Endothelial cell of umbilical vein (primary cell): ENCODE data around the gene C10orf67. TPM values are rescaled to one million over a fixed set of nuclear protein-coding genes. Genes with fewer than 3 reads are reported as not detected.

Source experiments
- BruUV-seq: library from RNA; stranded (reverse); fragments of 400-500 nt; replicated peaks from 2 replicates; lab custom pipeline; 2021; lab: Mats Ljungman, UMichigan
- CTCF ChIA-PET: fragments of 300-600, 350-600 bp; sonication (Branson Sonifier 250); formaldehyde crosslinking; loops from one replicate; lab custom pipeline; 2021; ENCODE audit warnings: antibody characterized with exemption, inconsistent platforms; lab: Charles Lee
- POLR2A ChIA-PET: fragments of 300-600, 350-600 bp; sonication (Branson Sonifier 250); formaldehyde crosslinking; loops from one replicate; lab custom pipeline; 2021; ENCODE audit warnings: antibody characterized with exemption, inconsistent platforms; lab: Charles Lee
- DNase-seq: peaks from one replicate; pipeline ENCODE4 v3.0.0-alpha.2; 2011; ENCODE audit warnings: low read depth, low spot score
- FAIRE-seq: peaks from 2 replicates; lab custom pipeline; 2011; peaks lifted over from hg19 to GRCh38; lab: Jason Lieb, UNC
- H2AFZ ChIP-seq: 2 replicates; pipeline ENCODE4 v1.6.0; 2012; ENCODE audit warnings: low read depth, low read length, control low read depth, inconsistent platforms
- H3K27ac ChIP-seq: 2 replicates; pipeline ENCODE4 v1.5.1; 2011; ENCODE audit warnings: low read depth, mild to moderate bottlenecking, control low read depth, low read length, moderate library complexity; ENCODE audit not compliant: insufficient read depth
- H3K27me3 ChIP-seq, 2 experiments: 2 replicates each; pipeline versions ENCODE4 v1.6.0 to v1.6.1; 2011; ENCODE audit warnings: low read length in 2 of 2, mixed read lengths in 1 of 2; ENCODE audit not compliant: control insufficient read depth in 2 of 2, insufficient read depth in 2 of 2
- H3K36me3 ChIP-seq, 2 experiments: 2 replicates in 1 of 2; 3 replicates in 1 of 2; pipeline ENCODE4 v1.5.1; 2011; ENCODE audit warnings: low read length in 2 of 2, mild to moderate bottlenecking in 1 of 2, moderate library complexity in 1 of 2; ENCODE audit not compliant: control insufficient read depth in 2 of 2, insufficient read depth in 2 of 2; ENCODE audit errors: extremely low read depth in 1 of 2
- H3K4me1 ChIP-seq: 3 replicates; pipeline ENCODE4 v1.5.1; 2011; ENCODE audit warnings: mild to moderate bottlenecking, low read length; ENCODE audit not compliant: control insufficient read depth, insufficient read depth; ENCODE audit errors: extremely low read depth
- H3K4me2 ChIP-seq: 2 replicates; pipeline ENCODE4 v1.6.1; 2011; ENCODE audit warnings: low read length, control low read depth, mixed read lengths; ENCODE audit not compliant: insufficient read depth
- H3K4me3 ChIP-seq, 3 experiments: fragments of 200-600 bp in 1 of 3; sonication (generic), shearing (Covaris generic) in 1 of 3; replicated peaks in 1 of 3; 2 replicates each; pipeline ENCODE4 v1.5.1; 2011 to 2016; ENCODE audit warnings: control low read depth in 3 of 3, low read length in 3 of 3, mild to moderate bottlenecking in 2 of 3, inconsistent platforms in 1 of 3, low read depth in 1 of 3, moderate library complexity in 1 of 3; ENCODE audit not compliant: insufficient read depth in 1 of 3
- H3K79me2 ChIP-seq: 2 replicates; pipeline ENCODE4 v1.6.0; 2012; ENCODE audit warnings: low read length, inconsistent platforms; ENCODE audit not compliant: control insufficient read depth, insufficient read depth
- H3K9ac ChIP-seq: replicated peaks from 2 replicates; pipeline ENCODE3; 2011; ENCODE audit warnings: low read length, control low read depth; ENCODE audit not compliant: insufficient read depth; ENCODE audit errors: extremely low read depth
- H3K9me1 ChIP-seq: replicated peaks from 3 replicates; pipeline ENCODE4 v1.6.0; 2011; ENCODE audit warnings: mild to moderate bottlenecking, low read length; ENCODE audit not compliant: control insufficient read depth, insufficient read depth; ENCODE audit errors: extremely low read depth
- H3K9me3 ChIP-seq: replicated peaks from 2 replicates; pipeline ENCODE4 v1.5.1; 2012; ENCODE audit warnings: low read length, inconsistent platforms; ENCODE audit not compliant: control insufficient read depth, insufficient read depth
- H4K20me1 ChIP-seq: replicated peaks from 2 replicates; pipeline ENCODE3; 2011; ENCODE audit warnings: mild to moderate bottlenecking, low read length; ENCODE audit not compliant: control insufficient read depth, insufficient read depth; ENCODE audit errors: extremely low read depth
- CTCF ChIP-seq, 2 donors: IDR thresholded peaks; 1 replicate in 1 of 2; 2 replicates in 1 of 2; pipeline ENCODE4 v1.5.1; 2011; ENCODE audit warnings: low read length in 2 of 2, mild to moderate bottlenecking in 2 of 2, moderate library complexity in 2 of 2, control low read depth in 1 of 2, inconsistent platforms in 1 of 2, low read depth in 1 of 2; ENCODE audit not compliant: insufficient read depth in 1 of 2; ENCODE audit errors: extremely low read depth in 1 of 2
- EZH2 ChIP-seq: IDR thresholded peaks from 2 replicates; pipeline ENCODE4 v1.6.1; 2012; ENCODE audit warnings: borderline replicate concordance, low read depth, mild to moderate bottlenecking, moderate library complexity, low read length, inconsistent platforms; ENCODE audit not compliant: severe bottlenecking
- FOS ChIP-seq: IDR thresholded peaks from 2 replicates; pipeline ENCODE4 v1.6.1; 2011; ENCODE audit warnings: mild to moderate bottlenecking, low read length, moderate library complexity, borderline replicate concordance; ENCODE audit not compliant: insufficient read depth
- GATA2 ChIP-seq: IDR thresholded peaks from 2 replicates; pipeline ENCODE4 v1.7.0; 2011; ENCODE audit warnings: low read depth, mild to moderate bottlenecking, moderate library complexity, mixed read lengths, low read length; ENCODE audit not compliant: insufficient read length, insufficient read depth
- JUN ChIP-seq: IDR thresholded peaks from 2 replicates; pipeline ENCODE4 v1.6.1; 2011; ENCODE audit warnings: borderline replicate concordance, low read depth; ENCODE audit not compliant: insufficient read length, insufficient read depth
- MYC ChIP-seq: IDR thresholded peaks from one replicate; pipeline ENCODE4 v1.6.1; 2011; ENCODE audit warnings: mild to moderate bottlenecking, low read depth, low read length
- POLR2A ChIP-seq: IDR thresholded peaks from 2 replicates; pipeline ENCODE4 v1.6.1; 2012; ENCODE audit warnings: low read depth, mild to moderate bottlenecking, control low read depth, low read length
- POLR2AphosphoS5 ChIP-seq: IDR thresholded peaks from 2 replicates; pipeline ENCODE4 v1.6.1; 2012; ENCODE audit warnings: low read depth, mild to moderate bottlenecking, control low read depth, low read length, moderate library complexity; ENCODE audit not compliant: insufficient read depth
- dilution Hi-C: fragments of 300-500 bp; cut with MboI; formaldehyde crosslinking; loops from one replicate; pipeline ENCODE4 v1.15.0; 2019; ENCODE audit warnings: low sequenced_read_pairs; ENCODE audit not compliant: extremely low pct_ligation_motif_present
- intact Hi-C: fragments of 100-400 bp; cut with micrococcal nuclease; formaldehyde crosslinking; loops from one replicate; pipeline ENCODE4 v1.10.0; 2022
- polyA plus RNA-seq, 4 experiments: library from polyadenylated mRNA; depleted of rRNA in 3 of 4; stranded (reverse) in 3 of 4; unstranded in 1 of 4; fragments of >200 nt; gene quantifications; 2 replicates each; pipeline versions ENCODE4 v1.2.1 to v1.2.3, GENCODE V29; 2011 to 2012; ENCODE audit warnings: missing spikeins in 1 of 4
- total RNA-seq: library from RNA; stranded (reverse); gene quantifications from 2 replicates; pipeline ENCODE4 v1.2.3, GENCODE V29; 2021
- TF ChIP-seq, protein P1 (sequence below): IDR thresholded peaks from 2 replicates; pipeline ENCODE4 v1.6.1; 2011; ENCODE audit not compliant: insufficient read depth, insufficient read length

The C10orf67 gene
- total and polyA plus RNA-seq, 2 donors (not counting 3 experiments of a cell fraction or from before 2014, with no cell fraction given), result not detected

GRCh38 chr10:23281044-23281433, 63.6 kb downstream of the C10orf67 start:
- no peak for TF ChIP-seq CTCF (IDR thresholded peaks at IDR 0.05; ENCODE audit: extremely low read depth in 1 of 2, insufficient read depth in 1 of 2, low read depth in 1 of 2, low read length in 2 of 2)
- no peak for TF ChIP-seq EZH2
- H3K4me3 ChIP-seq, result no peak overlapping the region
- ChIA-PET POLR2A (no interaction called here), CTCF (no interaction called here)
- no peak for DNase-seq
- no peaks in the 10 kb centered on the region for H3K79me2 ChIP-seq
- no peaks in the 10 kb centered on the region for H4K20me1 ChIP-seq
- no peak overlapping the region for H3K4me2 ChIP-seq
- H3K9me1 ChIP-seq, result no peaks in the 10 kb centered on the region
- FAIRE-seq, result no peak
- H3K9me3 ChIP-seq, result no peaks in the 10 kb centered on the region
- H3K4me1 ChIP-seq, result no peaks in the 10 kb centered on the region
- no peaks in the 10 kb centered on the region for H3K27me3 ChIP-seq
- dilution Hi-C loops, result no loop called here
- intact Hi-C loops, result no loop called here
- H3K36me3 ChIP-seq, result no peaks in the 10 kb centered on the region
- BruUV-seq, result no TSS peak
- no peak overlapping the region for H2AFZ ChIP-seq
- H3K27ac ChIP-seq, result no peak overlapping the region
- H3K9ac ChIP-seq, result no peak overlapping the region

GRCh38 chr10:23280419-23281043, 64.1 kb downstream of the C10orf67 start:
- H3K9me1 ChIP-seq, result no peaks in the 10 kb centered on the region
- H3K4me3 ChIP-seq, result no peak overlapping the region
- no peak for FAIRE-seq
- no peaks in the 10 kb centered on the region for H3K9me3 ChIP-seq
- no peak overlapping the region for H3K9ac ChIP-seq
- no peak overlapping the region for H3K27ac ChIP-seq
- TF ChIP-seq JUN (no peak), CTCF (IDR thresholded peaks at IDR 0.05; ENCODE audit: extremely low read depth in 1 of 2, insufficient read depth in 1 of 2, low read depth in 1 of 2, low read length in 2 of 2) (no peak), MYC (no peak), FOS (no peak), POLR2AphosphoS5 (no peak), GATA2 (no peak), POLR2A (no peak), EZH2 (no peak)
- TF ChIP-seq, protein P1, sequence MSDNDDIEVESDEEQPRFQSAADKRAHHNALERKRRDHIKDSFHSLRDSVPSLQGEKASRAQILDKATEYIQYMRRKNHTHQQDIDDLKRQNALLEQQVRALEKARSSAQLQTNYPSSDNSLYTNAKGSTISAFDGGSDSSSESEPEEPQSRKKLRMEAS, result no peak
- H3K27me3 ChIP-seq, result no peaks in the 10 kb centered on the region
- no peaks in the 10 kb centered on the region for H3K79me2 ChIP-seq
- no peaks in the 10 kb centered on the region for H3K4me1 ChIP-seq
- BruUV-seq, result no TSS peak
- ChIA-PET POLR2A (no interaction called here), CTCF (no interaction called here)
- no peak for DNase-seq
- no peak overlapping the region for H3K4me2 ChIP-seq
- no peaks in the 10 kb centered on the region for H3K36me3 ChIP-seq
- no peaks in the 10 kb centered on the region for H4K20me1 ChIP-seq
- intact Hi-C loops (no loop called here), dilution Hi-C loops (no loop called here)
- no peak overlapping the region for H2AFZ ChIP-seq
